Neural cell (in vitro differentiated cells): ENCODE data around the gene FGGY.

Experiments used
- EP300 ChIP-seq: fragments of 450-650 bp; conservative IDR thresholded peaks from 2 replicates; pipeline ENCODE4 v1.6.1; 2014; ENCODE audit warnings: antibody characterized with exemption, mild to moderate bottlenecking, moderate library complexity; ENCODE audit not compliant: poor library complexity, severe bottlenecking
- POLR2AphosphoS5 ChIP-seq: IDR thresholded peaks from 2 replicates; pipeline ENCODE4 v1.6.1; 2012

DNA sequence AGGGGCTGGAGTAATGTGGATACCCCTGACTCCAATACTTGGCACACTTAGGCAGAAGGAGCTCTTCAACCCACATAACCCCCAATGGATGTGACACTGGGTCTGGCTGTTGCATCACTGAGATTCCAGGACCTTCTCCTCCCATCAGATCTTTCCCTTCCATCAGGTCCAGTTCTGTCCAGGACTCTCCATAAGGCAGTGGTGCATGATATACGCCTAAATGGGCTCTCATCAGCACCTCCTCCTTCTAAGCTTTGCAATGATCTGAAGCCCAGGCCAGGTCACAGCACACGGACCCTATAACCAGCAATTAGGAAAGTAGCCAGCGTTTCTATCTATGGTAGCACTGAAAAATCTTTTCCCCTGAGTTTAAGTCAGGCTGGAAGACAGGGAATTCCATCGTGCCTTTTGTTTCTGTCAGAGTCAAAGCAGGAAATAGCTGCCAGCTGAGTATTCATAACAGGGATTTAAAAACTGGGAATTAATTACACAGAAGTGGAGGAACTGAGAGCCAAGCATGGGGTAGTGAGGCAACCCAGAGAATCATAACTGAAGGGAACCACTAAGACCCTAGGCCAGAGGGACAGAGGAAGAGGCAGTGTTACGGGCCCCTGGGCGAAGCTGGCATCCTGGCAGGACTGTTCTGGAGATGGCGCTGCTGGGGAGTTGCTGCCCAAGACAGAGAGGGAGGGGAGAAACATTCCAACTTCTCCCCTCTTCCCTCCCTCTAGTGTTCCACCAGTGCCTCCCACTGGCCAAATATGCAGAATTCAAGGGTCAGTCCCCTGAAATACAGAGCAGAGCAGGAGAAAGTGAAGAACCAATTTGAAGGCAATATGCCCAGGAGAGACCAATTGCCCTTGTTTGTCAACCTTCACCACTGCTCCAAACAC lies 480.3 kb downstream of the FGGY start:
- no peak for TF ChIP-seq POLR2AphosphoS5
- TF ChIP-seq EP300: no peak
